ENCODE results near the gene SH3RF3. TPM values are rescaled to one million over a fixed set of nuclear protein-coding genes. Genes with fewer than 3 reads are reported as not detected.

SH3RF3 gene
- total RNA-seq, 1 experiment from 2014 or later, result 0.98 TPM

GRCh38 chr2:109466674-109467575, 337.9 kb downstream of the SH3RF3 start:
- BruUV-seq (replicated peaks), result no TSS peak
- H3K9me3 ChIP-seq, result no peaks in the 10 kb centered on the region
- Mint-ChIP-seq H3K27me3 (ENCODE audit: insufficient read depth, unreplicated experiment) (no peaks in the 10 kb centered on the region), H3K4me3 (ENCODE audit: unreplicated experiment) (no peak overlapping the region), H3K9me3 (ENCODE audit: unreplicated experiment) (no peaks in the 10 kb centered on the region), H3K36me3 (ENCODE audit: insufficient read depth, unreplicated experiment) (no peaks in the 10 kb centered on the region), H3K4me1 (ENCODE audit: low read depth, unreplicated experiment) (peaks cover 6% of the 10 kb centered on the region), H3K27ac (ENCODE audit: unreplicated experiment) (no peak overlapping the region)
- no peaks in the 10 kb centered on the region for H3K27me3 ChIP-seq (replicated peaks; ENCODE audit: control insufficient read depth, insufficient read depth, low read length)
- POLR2A ChIA-PET, result no interaction called here
- intact Hi-C loops (cut with micrococcal nuclease; ENCODE audit: unreplicated experiment), result no loop called here
- no peak overlapping the region for H3K4me3 ChIP-seq (ENCODE audit: low read depth, low read length)
- H3K4me1 ChIP-seq, result peaks cover 12% of the 10 kb centered on the region; the same call in 1 of the 2 replicates
- TF ChIP-seq, protein P1, sequence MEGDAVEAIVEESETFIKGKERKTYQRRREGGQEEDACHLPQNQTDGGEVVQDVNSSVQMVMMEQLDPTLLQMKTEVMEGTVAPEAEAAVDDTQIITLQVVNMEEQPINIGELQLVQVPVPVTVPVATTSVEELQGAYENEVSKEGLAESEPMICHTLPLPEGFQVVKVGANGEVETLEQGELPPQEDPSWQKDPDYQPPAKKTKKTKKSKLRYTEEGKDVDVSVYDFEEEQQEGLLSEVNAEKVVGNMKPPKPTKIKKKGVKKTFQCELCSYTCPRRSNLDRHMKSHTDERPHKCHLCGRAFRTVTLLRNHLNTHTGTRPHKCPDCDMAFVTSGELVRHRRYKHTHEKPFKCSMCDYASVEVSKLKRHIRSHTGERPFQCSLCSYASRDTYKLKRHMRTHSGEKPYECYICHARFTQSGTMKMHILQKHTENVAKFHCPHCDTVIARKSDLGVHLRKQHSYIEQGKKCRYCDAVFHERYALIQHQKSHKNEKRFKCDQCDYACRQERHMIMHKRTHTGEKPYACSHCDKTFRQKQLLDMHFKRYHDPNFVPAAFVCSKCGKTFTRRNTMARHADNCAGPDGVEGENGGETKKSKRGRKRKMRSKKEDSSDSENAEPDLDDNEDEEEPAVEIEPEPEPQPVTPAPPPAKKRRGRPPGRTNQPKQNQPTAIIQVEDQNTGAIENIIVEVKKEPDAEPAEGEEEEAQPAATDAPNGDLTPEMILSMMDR (IDR thresholded peaks at IDR 0.05; ENCODE audit: insufficient read depth in 1 of 2, low read depth in 1 of 2, low read length in 1 of 2, severe bottlenecking in 1 of 2, unreplicated experiment in 1 of 2), result no peak
- no peaks in the 10 kb centered on the region for H3K36me3 ChIP-seq (ENCODE audit: control insufficient read depth, insufficient read depth, low read length)
- DNase-seq, result peak in 1 of 2 experiments; percentile 11
- CTCF ChIA-PET, result no interaction called here

DNA sequence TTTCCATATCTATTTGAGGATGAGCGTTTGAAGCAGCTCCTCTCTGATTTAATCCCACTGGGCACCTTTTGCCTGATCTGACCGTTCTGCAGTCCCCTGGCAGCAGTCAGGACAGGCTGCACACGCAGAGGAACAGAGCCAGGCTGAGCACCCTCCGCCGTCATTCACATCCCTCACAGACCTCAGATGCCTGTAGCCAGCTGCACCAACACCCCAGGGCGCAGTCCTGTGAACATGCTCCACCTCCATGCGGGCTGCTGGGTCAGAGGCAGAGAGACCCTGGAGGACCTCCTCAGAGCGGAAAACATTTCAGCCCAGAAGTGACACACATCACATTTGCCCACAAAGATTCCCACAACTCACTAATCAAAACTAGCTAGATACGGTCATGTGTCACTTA, 338.7 kb downstream of the SH3RF3 start:
- no TSS peak for BruUV-seq (replicated peaks)
- H3K9me3 Mint-ChIP-seq (ENCODE audit: unreplicated experiment), result no peaks in the 10 kb centered on the region
- H3K4me1 Mint-ChIP-seq (ENCODE audit: low read depth, unreplicated experiment), result peaks cover 6% of the 10 kb centered on the region
- Histone ChIP-seq H3K9me3 (no peaks in the 10 kb centered on the region), H3K4me1 (peaks cover 12% of the 10 kb centered on the region; the same call in 1 of the 2 replicates), H3K27me3 (replicated peaks; ENCODE audit: control insufficient read depth, insufficient read depth, low read length) (no peaks in the 10 kb centered on the region), H3K4me3 (ENCODE audit: low read depth, low read length) (no peak overlapping the region), H3K36me3 (ENCODE audit: control insufficient read depth, insufficient read depth, low read length) (no peaks in the 10 kb centered on the region)
- peak in 1 of 2 experiments; percentile 14 for DNase-seq
- H3K4me3 Mint-ChIP-seq (ENCODE audit: unreplicated experiment), result no peak overlapping the region
- H3K36me3 Mint-ChIP-seq (ENCODE audit: insufficient read depth, unreplicated experiment), result no peaks in the 10 kb centered on the region
- H3K27me3 Mint-ChIP-seq (ENCODE audit: insufficient read depth, unreplicated experiment), result no peaks in the 10 kb centered on the region
- POLR2A ChIA-PET, result no interaction called here
- TF ChIP-seq, protein P1 (IDR thresholded peaks at IDR 0.05; ENCODE audit: insufficient read depth in 1 of 2, low read depth in 1 of 2, low read length in 1 of 2, severe bottlenecking in 1 of 2, unreplicated experiment in 1 of 2), result no peak
- CTCF ChIA-PET, result no interaction called here
- no peak overlapping the region for H3K27ac Mint-ChIP-seq (ENCODE audit: unreplicated experiment)
- intact Hi-C loops (cut with micrococcal nuclease; ENCODE audit: unreplicated experiment), result no loop called here

- TF ChIP-seq, protein P1 (IDR thresholded peaks at IDR 0.05; ENCODE audit: insufficient read depth in 1 of 2, low read depth in 1 of 2, low read length in 1 of 2, severe bottlenecking in 1 of 2, unreplicated experiment in 1 of 2), result no peak
- intact Hi-C loops (cut with micrococcal nuclease; ENCODE audit: unreplicated experiment), result no loop called here
Observed at GRCh38 chr2:109468893-109469292, 339.9 kb downstream of the SH3RF3 start.

More at GRCh38 chr2:109468893-109469292, 339.9 kb downstream of the SH3RF3 start:
- no TSS peak for BruUV-seq (replicated peaks)
- no peak overlapping the region for H3K4me3 Mint-ChIP-seq (ENCODE audit: unreplicated experiment)
- ChIA-PET POLR2A (interaction anchor here (0.7 kb wide), 1 partner anchor 15 kb away, joined by 6 read pairs; no protein-coding TSS in a partner anchor), CTCF (interaction anchor here (0.7 kb wide), 1 partner anchor 175 kb away, joined by 7 read pairs; no protein-coding TSS in a partner anchor)
- no peak overlapping the region for H3K27ac Mint-ChIP-seq (ENCODE audit: unreplicated experiment)
- Histone ChIP-seq H3K4me1 (peaks cover 12% of the 10 kb centered on the region; the same call in 1 of the 2 replicates), H3K4me3 (ENCODE audit: low read depth, low read length) (no peak overlapping the region), H3K27me3 (replicated peaks; ENCODE audit: control insufficient read depth, insufficient read depth, low read length) (no peaks in the 10 kb centered on the region), H3K36me3 (ENCODE audit: control insufficient read depth, insufficient read depth, low read length) (no peaks in the 10 kb centered on the region), H3K9me3 (no peaks in the 10 kb centered on the region)
- no peaks in the 10 kb centered on the region for H3K36me3 Mint-ChIP-seq (ENCODE audit: insufficient read depth, unreplicated experiment)
- DNase-seq, result no peak
- peaks cover 6% of the 10 kb centered on the region for H3K4me1 Mint-ChIP-seq (ENCODE audit: low read depth, unreplicated experiment)
- H3K9me3 Mint-ChIP-seq (ENCODE audit: unreplicated experiment), result no peaks in the 10 kb centered on the region
- peaks cover under 1% of the 10 kb centered on the region for H3K27me3 Mint-ChIP-seq (ENCODE audit: insufficient read depth, unreplicated experiment)

All from Caco-2 (cell line).